RWPE1 (cell line): Measurements from ENCODE around the gene SMG9.

Source experiments
- CTCF ChIA-PET: fragments of 350-600 bp; sonication (Branson Sonifier 250); formaldehyde crosslinking; extraction: SDS; loops from one replicate; lab custom pipeline; 2021; lab: Yijun Ruan, JAX
- POLR2A ChIA-PET: fragments of 400-600 bp; formaldehyde crosslinking; extraction: SDS; loops from one replicate; lab custom pipeline; 2020; ENCODE audit warnings: antibody characterized with exemption; ENCODE audit not compliant: low non-redundant PET; lab: Yijun Ruan, JAX
- DNase-seq: peaks from one replicate; pipeline ENCODE4 v3.0.0; 2012; ENCODE audit warnings: low spot score
- H3K27ac ChIP-seq: fragments of 450-650 bp; 2 replicates; pipeline ENCODE4 v1.5.1; 2017
- CTCF ChIP-seq: fragments of 450-650 bp; conservative IDR thresholded peaks from 2 replicates; pipeline ENCODE4 v1.5.1; 2017; ENCODE audit warnings: low read depth, mild to moderate bottlenecking

The SMG9 gene

GRCh38 chr19:43719378-43719868 is 35.3 kb downstream of the SMG9 start:
- DNase-seq: no peak
- ChIA-PET CTCF (interaction anchor here (0.6 kb wide), 1 partner anchor 818 kb away, joined by 3 read pairs; no protein-coding TSS in a partner anchor), POLR2A (no interaction called here)
- TF ChIP-seq CTCF: no peak
- H3K27ac ChIP-seq: no peak overlapping the region

GRCh38 chr19:43718627-43719377 is 36.0 kb downstream of the SMG9 start:
- POLR2A ChIA-PET: no interaction called here
- CTCF ChIA-PET: no interaction called here
- TF ChIP-seq CTCF: no peak
- no peak for DNase-seq
- H3K27ac ChIP-seq: no peak overlapping the region

- H3K27ac ChIP-seq: no peak within 1 kb of the TSS
- DNase-seq: no peak
- CTCF ChIA-PET: no interaction called here
- TF ChIP-seq CTCF: no peak
- POLR2A ChIA-PET: no interaction called here
Measured at GRCh38 chr19:43715776-43716175, 39.0 kb downstream of the SMG9 start, which contains the start of gene IRGC. IRGC (plus strand) TSS chr19:43716076; CDS start chr19:43718559, 2,483 bp downstream.

- TF ChIP-seq CTCF: no peak
- H3K27ac ChIP-seq: no peak overlapping the region
- DNase-seq: no peak
- ChIA-PET CTCF (no interaction called here), POLR2A (no interaction called here)
Measured at GRCh38 chr19:43713208-43713607, 41.6 kb downstream of the SMG9 start.

GRCh38 chr19:43711751-43712355 is 42.9 kb downstream of the SMG9 start:
- no peak for TF ChIP-seq CTCF
- no peak for DNase-seq
- no peak overlapping the region for H3K27ac ChIP-seq
- POLR2A ChIA-PET: no interaction called here
- CTCF ChIA-PET: no interaction called here

- POLR2A ChIA-PET: no interaction called here
- CTCF ChIA-PET: no interaction called here
- no peak for DNase-seq
- H3K27ac ChIP-seq: no peak overlapping the region
- no peak for TF ChIP-seq CTCF
Measured at GRCh38 chr19:43708716-43709115, 46.0 kb downstream of the SMG9 start.
